ENCODE data around the gene HSDL2.

GRCh38 chr9:112384219-112384618, 4.3 kb downstream of the HSDL2 start:
- TF ChIP-seq POLR2A (IDR thresholded peaks at IDR 0.05), result no peak
- TF ChIP-seq, protein P1, sequence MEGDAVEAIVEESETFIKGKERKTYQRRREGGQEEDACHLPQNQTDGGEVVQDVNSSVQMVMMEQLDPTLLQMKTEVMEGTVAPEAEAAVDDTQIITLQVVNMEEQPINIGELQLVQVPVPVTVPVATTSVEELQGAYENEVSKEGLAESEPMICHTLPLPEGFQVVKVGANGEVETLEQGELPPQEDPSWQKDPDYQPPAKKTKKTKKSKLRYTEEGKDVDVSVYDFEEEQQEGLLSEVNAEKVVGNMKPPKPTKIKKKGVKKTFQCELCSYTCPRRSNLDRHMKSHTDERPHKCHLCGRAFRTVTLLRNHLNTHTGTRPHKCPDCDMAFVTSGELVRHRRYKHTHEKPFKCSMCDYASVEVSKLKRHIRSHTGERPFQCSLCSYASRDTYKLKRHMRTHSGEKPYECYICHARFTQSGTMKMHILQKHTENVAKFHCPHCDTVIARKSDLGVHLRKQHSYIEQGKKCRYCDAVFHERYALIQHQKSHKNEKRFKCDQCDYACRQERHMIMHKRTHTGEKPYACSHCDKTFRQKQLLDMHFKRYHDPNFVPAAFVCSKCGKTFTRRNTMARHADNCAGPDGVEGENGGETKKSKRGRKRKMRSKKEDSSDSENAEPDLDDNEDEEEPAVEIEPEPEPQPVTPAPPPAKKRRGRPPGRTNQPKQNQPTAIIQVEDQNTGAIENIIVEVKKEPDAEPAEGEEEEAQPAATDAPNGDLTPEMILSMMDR (IDR thresholded peaks at IDR 0.05), result no peak

Measured in testis (tissue), 2 donors.